GM21825 (cell line): ENCODE data around the gene PARD3.
"Not testable (repeated sequence)": the region's sequence is repeated elsewhere in the genome, so short reads cannot be mapped to it uniquely, and the experiment has no call there.

Experiments
- ATAC-seq: cut with Tn5 transposase; IDR thresholded peaks from one replicate; pipeline ENCODE4 v1.9.1; 2021; ENCODE audit warnings: mild to moderate bottlenecking, moderate library complexity; ENCODE audit not compliant: unreplicated experiment

The PARD3 gene

GRCh38 chr10:34075254-34075926, 739.7 kb downstream of the PARD3 start:
- ATAC-seq: no peak

DNA sequence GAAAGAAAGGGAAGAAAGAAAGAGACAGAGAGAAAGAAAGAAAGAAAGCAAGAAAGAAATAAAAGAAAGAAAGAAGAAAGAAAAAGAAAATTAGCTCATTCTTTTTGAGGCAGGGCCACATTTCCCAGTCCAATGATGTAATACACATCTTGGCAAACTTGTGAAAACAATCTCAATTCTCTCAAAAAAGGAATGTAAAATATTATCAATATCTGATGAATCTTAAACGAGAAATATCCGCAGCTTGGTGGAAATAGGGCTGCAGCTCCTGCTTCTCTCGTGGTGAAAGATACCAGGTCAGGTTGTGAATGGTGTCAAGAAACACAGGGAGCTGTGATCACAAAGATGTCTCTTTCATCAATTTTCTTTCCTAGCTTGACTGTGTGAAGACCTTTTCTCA, 741.0 kb downstream of the PARD3 start:
- ATAC-seq: no peak

DNA sequence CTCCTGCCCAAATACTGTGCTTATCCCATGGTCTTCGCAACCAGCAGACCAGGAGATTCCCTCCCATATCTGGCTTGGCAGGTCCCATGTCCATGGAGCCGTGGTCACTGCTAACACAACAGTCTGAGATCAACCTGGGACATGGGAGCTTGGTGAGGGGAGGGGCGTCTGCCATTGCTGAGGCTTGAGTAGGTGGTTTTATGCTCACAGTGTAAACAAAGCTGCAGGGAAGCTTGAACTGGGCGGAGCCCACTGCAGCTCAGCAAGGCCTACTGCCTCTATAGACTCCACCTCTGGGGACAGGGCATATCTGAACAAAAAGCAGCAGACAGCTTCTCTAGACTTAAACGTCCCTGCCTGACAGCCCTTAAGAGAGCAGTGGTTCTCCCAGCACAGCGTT, 747.4 kb downstream of the PARD3 start:
- not testable (repeated sequence) for ATAC-seq

DNA sequence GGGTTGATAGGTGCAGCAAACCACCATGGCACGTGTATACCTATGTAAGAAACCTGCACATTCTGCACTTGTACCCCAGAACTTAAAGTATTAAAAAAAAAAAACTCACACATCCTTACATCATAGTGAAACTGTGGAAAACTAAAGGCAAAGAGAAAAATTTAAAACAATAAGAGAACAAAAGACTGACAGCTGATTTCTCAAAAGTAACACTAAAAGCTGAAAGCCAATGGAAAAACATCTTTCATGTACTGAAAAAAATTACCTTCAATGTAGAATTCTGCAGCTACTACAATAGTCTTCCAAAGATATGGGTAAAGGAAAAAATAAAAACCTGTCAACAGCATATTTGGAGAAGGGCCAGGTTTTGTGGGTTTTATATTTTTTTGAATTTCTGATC, 751.5 kb downstream of the PARD3 start:
- no peak for ATAC-seq

DNA sequence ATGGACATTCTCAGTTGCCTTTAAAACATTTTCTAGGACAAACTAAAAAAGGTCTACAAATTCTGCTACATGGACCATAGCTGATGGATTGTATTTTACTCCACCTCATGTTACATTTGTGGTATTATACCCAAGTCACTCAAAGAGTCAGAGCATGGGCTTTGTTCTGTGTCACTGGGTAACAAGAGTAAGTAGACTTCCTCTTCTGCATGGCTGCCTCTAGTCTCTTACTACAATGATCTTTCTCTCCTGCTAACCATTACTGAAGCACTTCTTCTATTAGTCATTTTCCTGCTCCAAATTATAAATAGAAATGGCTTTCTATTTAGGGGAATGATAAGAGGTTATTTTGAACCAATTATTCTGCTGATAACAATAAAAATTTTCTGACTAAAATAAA, 753.3 kb downstream of the PARD3 start:
- ATAC-seq: no peak
